Gastroesophageal sphincter (tissue), 3 donors: ENCODE measurements around the gene SLC10A1.

ENCODE experiments used
- CTCF ChIP-seq, 4 experiments: fragments of 200-600 bp in 2 of 4; fragments of 450-650 bp in 2 of 4; sonication (generic) in 1 of 4; IDR thresholded peaks; one replicate each; pipeline ENCODE4 v1.5.1; 2017 to 2019; ENCODE audit warnings: antibody characterized with exemption in 4 of 4, mild to moderate bottlenecking in 2 of 4, moderate library complexity in 2 of 4
- EP300 ChIP-seq: sonication (generic); formaldehyde crosslinking; IDR thresholded peaks from one replicate; pipeline ENCODE4 v1.6.1; 2017; ENCODE audit warnings: antibody characterized with exemption, mild to moderate bottlenecking
- POLR2A ChIP-seq, 2 donors: fragments of 450-650 bp; IDR thresholded peaks; one replicate each; pipeline ENCODE4 v1.6.1; 2017; ENCODE audit warnings: antibody characterized with exemption in 2 of 2, mild to moderate bottlenecking in 2 of 2, moderate library complexity in 1 of 2

GRCh38 chr14:69779088-69779487, 18.0 kb downstream of the SLC10A1 start:
- TF ChIP-seq POLR2A (IDR thresholded peaks at IDR 0.05) (no peak), CTCF (IDR thresholded peaks at IDR 0.05) (no peak), EP300 (no peak)
